GM12891 (cell line): ENCODE data around the gene PXK.

ENCODE experiments used
- POLR2A ChIP-seq: IDR thresholded peaks from 2 replicates; pipeline ENCODE4 v1.6.1; 2011; ENCODE audit warnings: low read depth, low read length, control low read depth
- POLR2AphosphoS5 ChIP-seq: IDR thresholded peaks from 2 replicates; pipeline ENCODE4 v1.6.1; 2011; ENCODE audit warnings: low read depth, low read length, control low read depth
- SPI1 ChIP-seq: IDR thresholded peaks from 2 replicates; pipeline ENCODE4 v1.6.1; 2011; ENCODE audit warnings: low read depth, low read length, control low read depth
- TAF1 ChIP-seq: IDR thresholded peaks from 2 replicates; pipeline ENCODE4 v1.6.1; 2011; ENCODE audit warnings: low read depth, low read length, control low read depth

DNA sequence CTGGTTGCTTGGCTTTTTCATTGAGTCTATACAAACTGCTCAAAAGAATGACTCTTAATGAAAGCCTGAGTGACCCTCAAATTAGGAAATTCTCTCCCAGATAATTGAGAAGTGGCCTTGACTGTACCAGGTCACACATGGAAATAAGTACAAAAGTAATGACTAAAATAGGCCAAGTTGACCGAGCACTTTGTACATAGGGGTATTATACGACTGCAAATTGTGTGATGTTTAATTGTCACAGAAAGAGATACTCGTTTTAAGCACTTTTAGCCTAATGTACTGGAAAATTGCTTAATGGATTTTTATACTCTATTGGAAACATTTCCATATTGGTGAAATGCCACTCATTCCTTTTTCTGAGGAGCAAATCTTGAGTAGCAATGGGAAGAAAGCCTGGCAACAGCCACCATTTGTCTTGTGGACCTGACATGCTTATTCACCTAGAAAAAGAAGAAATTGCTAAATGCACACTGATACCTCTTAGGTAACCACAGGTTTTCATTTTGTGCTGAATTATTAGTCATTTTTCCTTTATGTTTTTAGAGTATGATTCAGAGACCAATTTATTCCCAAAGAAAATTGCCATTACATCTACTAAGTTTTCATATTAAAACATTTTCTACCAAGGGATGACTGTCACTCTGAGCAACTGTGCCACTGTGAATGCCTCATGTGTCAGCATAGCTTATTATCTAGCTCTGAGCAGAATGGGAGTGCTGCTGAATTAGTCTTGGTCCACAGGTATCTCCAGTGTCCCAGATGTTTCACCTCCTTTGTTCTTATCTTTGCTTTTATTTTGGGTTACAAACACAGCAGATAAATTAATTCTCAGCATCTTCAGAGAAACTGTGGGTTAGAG lies 8.9 kb upstream of the PXK start:
- TF ChIP-seq POLR2AphosphoS5 (no peak), POLR2A (no peak), SPI1 (no peak), TAF1 (no peak)
